GM21619 (cell line): Measurements from ENCODE around the gene SASH1.

ENCODE experiments used
- ATAC-seq: cut with Tn5 transposase; IDR thresholded peaks from one replicate; pipeline ENCODE4 v1.9.1; 2021; ENCODE audit not compliant: unreplicated experiment

Gene SASH1

GRCh38 chr6:148398678-148399077 is 56.0 kb downstream of the SASH1 start:
- no peak for ATAC-seq

GRCh38 chr6:148401571-148401970 is 58.9 kb downstream of the SASH1 start:
- ATAC-seq = no peak

- no peak for ATAC-seq
These were observed 61.9 kb downstream of the SASH1 start for GRCh38 chr6:148404456-148405054.

GRCh38 chr6:148405894-148406293 is 63.3 kb downstream of the SASH1 start:
- ATAC-seq = no peak

- no peak for ATAC-seq
These were observed 64.1 kb downstream of the SASH1 start for GRCh38 chr6:148406579-148407371.

- no peak for ATAC-seq
These were observed 64.7 kb downstream of the SASH1 start for GRCh38 chr6:148407372-148407771.

- no peak for ATAC-seq
These were observed 70.9 kb downstream of the SASH1 start for GRCh38 chr6:148413321-148414091.

- no peak for ATAC-seq
These were observed 71.5 kb downstream of the SASH1 start for GRCh38 chr6:148414092-148414489.

- ATAC-seq = no peak
These were observed 72.2 kb downstream of the SASH1 start for GRCh38 chr6:148414836-148415235.

- no peak for ATAC-seq
These were observed 73.0 kb downstream of the SASH1 start for GRCh38 chr6:148415511-148416260.

GRCh38 chr6:148416330-148416965 is 73.8 kb downstream of the SASH1 start:
- no peak for ATAC-seq

GRCh38 chr6:148417045-148417444 is 74.4 kb downstream of the SASH1 start:
- no peak for ATAC-seq

- ATAC-seq = no peak
These were observed 76.8 kb downstream of the SASH1 start for GRCh38 chr6:148419430-148419829.

- ATAC-seq = no peak
These were observed 79.4 kb downstream of the SASH1 start for GRCh38 chr6:148422085-148422484.

GRCh38 chr6:148423133-148423532 is 80.5 kb downstream of the SASH1 start:
- ATAC-seq = no peak

- no peak for ATAC-seq
These were observed 81.1 kb downstream of the SASH1 start for GRCh38 chr6:148423601-148424270.

- ATAC-seq = no peak
These were observed 82.8 kb downstream of the SASH1 start for GRCh38 chr6:148425443-148425842.

- no peak for ATAC-seq
These were observed 83.8 kb downstream of the SASH1 start for GRCh38 chr6:148426317-148426977.

- no peak for ATAC-seq
These were observed 84.7 kb downstream of the SASH1 start for GRCh38 chr6:148427333-148427732.

- ATAC-seq = no peak
These were observed 86.8 kb downstream of the SASH1 start for GRCh38 chr6:148429423-148429822.
